ENCODE data around the gene SLC6A12. TPM values are rescaled to one million over a fixed set of nuclear protein-coding genes. Genes with fewer than 3 reads are reported as not detected.

Gene SLC6A12
- total and polyA plus RNA-seq, 4 experiments from 2014 or later = 0.33 to 0.49 TPM; not detected in 2

GRCh38 chr12:209246-209645, 4.7 kb downstream of the SLC6A12 start:
- Mint-ChIP-seq H3K27me3 (peaks cover 43 to 68% of the 10 kb centered on the region in 2 donors), H3K4me3 (no peak overlapping the region)

GRCh38 chr12:208813-209212, 5.1 kb downstream of the SLC6A12 start:
- peaks cover 0 to 1% (median 0%) of the 10 kb centered on the region in 8 donors for H3K9me3 Mint-ChIP-seq
- POLR2A ChIA-PET (ENCODE audit: partially characterized antibody) = no interaction called here
- Histone ChIP-seq H3K27me3 (ENCODE audit: insufficient read depth, low read length) (no peaks in the 10 kb centered on the region), H3K4me1 (ENCODE audit: insufficient read depth, low read length) (no peaks in the 10 kb centered on the region), H3K27ac (ENCODE audit: low read depth, low read length) (no peak overlapping the region), H3K9me3 (ENCODE audit: control insufficient read depth in 1 of 2, low read length in 2 of 2) (no peaks in the 10 kb centered on the region), H3K4me3 (ENCODE audit: low read length in 2 of 2) (no peak overlapping the region), H3K36me3 (ENCODE audit: insufficient read depth, low read length) (no peaks in the 10 kb centered on the region)
- peaks cover 43 to 67% of the 10 kb centered on the region in 2 donors for H3K27me3 Mint-ChIP-seq
- CTCF ChIA-PET (ENCODE audit: partially characterized antibody) = no interaction called here
- H3K4me3 Mint-ChIP-seq = no peak overlapping the region
- no peak for DNase-seq
- no peak overlapping the region for H3K27ac Mint-ChIP-seq
- H3K4me1 Mint-ChIP-seq = no peaks in the 10 kb centered on the region
- intact Hi-C loops (cut with micrococcal nuclease) = no loop called here
- no peaks in the 10 kb centered on the region for H3K36me3 Mint-ChIP-seq

More at GRCh38 chr12:209246-209645, 4.7 kb downstream of the SLC6A12 start:
- no peak for DNase-seq
- H3K4me1 Mint-ChIP-seq = no peaks in the 10 kb centered on the region
- Histone ChIP-seq H3K27me3 (ENCODE audit: insufficient read depth, low read length) (no peaks in the 10 kb centered on the region), H3K36me3 (ENCODE audit: insufficient read depth, low read length) (no peaks in the 10 kb centered on the region), H3K27ac (ENCODE audit: low read depth, low read length) (no peak overlapping the region), H3K9me3 (ENCODE audit: control insufficient read depth in 1 of 2, low read length in 2 of 2) (no peaks in the 10 kb centered on the region), H3K4me3 (ENCODE audit: low read length in 2 of 2) (no peak overlapping the region), H3K4me1 (ENCODE audit: insufficient read depth, low read length) (no peaks in the 10 kb centered on the region)
- H3K36me3 Mint-ChIP-seq = no peaks in the 10 kb centered on the region
- no peak overlapping the region for H3K27ac Mint-ChIP-seq
- intact Hi-C loops (cut with micrococcal nuclease) = no loop called here
- peaks cover 0 to 1% (median 0%) of the 10 kb centered on the region in 8 donors for H3K9me3 Mint-ChIP-seq
- POLR2A ChIA-PET (ENCODE audit: partially characterized antibody) = no interaction called here
- CTCF ChIA-PET (ENCODE audit: partially characterized antibody) = no interaction called here

- intact Hi-C loops (cut with micrococcal nuclease) = no loop called here
- no peak for DNase-seq
- H3K4me3 ChIP-seq (ENCODE audit: low read length in 2 of 2) = no peak overlapping the region
- H3K27me3 ChIP-seq (ENCODE audit: insufficient read depth, low read length) = no peaks in the 10 kb centered on the region
- no peaks in the 10 kb centered on the region for H3K4me1 ChIP-seq (ENCODE audit: insufficient read depth, low read length)
- Mint-ChIP-seq H3K36me3 (no peaks in the 10 kb centered on the region), H3K27me3 (peaks cover 35 to 58% of the 10 kb centered on the region in 2 donors), H3K4me3 (no peak overlapping the region), H3K4me1 (no peaks in the 10 kb centered on the region), H3K27ac (no peak overlapping the region), H3K9me3 (peaks cover 0 to 1% (median 0%) of the 10 kb centered on the region in 8 donors)
- no peaks in the 10 kb centered on the region for H3K36me3 ChIP-seq (ENCODE audit: insufficient read depth, low read length)
- CTCF ChIA-PET (ENCODE audit: partially characterized antibody) = no interaction called here
- POLR2A ChIA-PET (ENCODE audit: partially characterized antibody) = no interaction called here
- H3K27ac ChIP-seq (ENCODE audit: low read depth, low read length) = no peak overlapping the region
- no peaks in the 10 kb centered on the region for H3K9me3 ChIP-seq (ENCODE audit: control insufficient read depth in 1 of 2, low read length in 2 of 2)
These were observed 6.2 kb downstream of the SLC6A12 start for GRCh38 chr12:207804-208203.

- no peaks in the 10 kb centered on the region for H3K36me3 ChIP-seq (ENCODE audit: insufficient read depth, low read length)
- Mint-ChIP-seq H3K4me3 (no peak overlapping the region), H3K27me3 (peaks cover 35 to 62% of the 10 kb centered on the region in 2 donors), H3K27ac (no peak overlapping the region), H3K9me3 (peaks cover 0 to 3% (median 0%) of the 10 kb centered on the region in 8 donors), H3K36me3 (no peaks in the 10 kb centered on the region), H3K4me1 (peaks cover 0 to 2% (median 0%) of the 10 kb centered on the region in 4 donors)
- no peak overlapping the region for H3K4me3 ChIP-seq (ENCODE audit: low read length in 2 of 2)
- intact Hi-C loops (cut with micrococcal nuclease) = no loop called here
- DNase-seq = no peak
- POLR2A ChIA-PET (ENCODE audit: partially characterized antibody) = no interaction called here
- H3K9me3 ChIP-seq (ENCODE audit: control insufficient read depth in 1 of 2, low read length in 2 of 2) = no peaks in the 10 kb centered on the region
- no peaks in the 10 kb centered on the region for H3K27me3 ChIP-seq (ENCODE audit: insufficient read depth, low read length)
- CTCF ChIA-PET (ENCODE audit: partially characterized antibody) = no interaction called here
- H3K4me1 ChIP-seq (ENCODE audit: insufficient read depth, low read length) = no peaks in the 10 kb centered on the region
- no peak overlapping the region for H3K27ac ChIP-seq (ENCODE audit: low read depth, low read length)
These were observed 7.1 kb downstream of the SLC6A12 start for GRCh38 chr12:206746-207440.

GRCh38 chr12:205026-205425, 8.9 kb downstream of the SLC6A12 start:
- Histone ChIP-seq H3K27ac (ENCODE audit: low read depth, low read length) (no peak overlapping the region), H3K36me3 (ENCODE audit: insufficient read depth, low read length) (no peaks in the 10 kb centered on the region), H3K4me3 (ENCODE audit: low read length in 2 of 2) (no peak overlapping the region), H3K4me1 (ENCODE audit: insufficient read depth, low read length) (no peaks in the 10 kb centered on the region), H3K27me3 (ENCODE audit: insufficient read depth, low read length) (no peaks in the 10 kb centered on the region), H3K9me3 (ENCODE audit: control insufficient read depth in 1 of 2, low read length in 2 of 2) (no peaks in the 10 kb centered on the region)
- CTCF ChIA-PET (ENCODE audit: partially characterized antibody) = no interaction called here
- DNase-seq = no peak
- H3K27ac Mint-ChIP-seq = no peak overlapping the region
- H3K36me3 Mint-ChIP-seq = no peaks in the 10 kb centered on the region
- peaks cover 0 to 2% (median 0%) of the 10 kb centered on the region in 4 donors for H3K4me1 Mint-ChIP-seq
- peaks cover 31 to 52% of the 10 kb centered on the region in 2 donors for H3K27me3 Mint-ChIP-seq
- intact Hi-C loops (cut with micrococcal nuclease) = no loop called here
- no peak overlapping the region for H3K4me3 Mint-ChIP-seq
- peaks cover 0 to 3% (median 0%) of the 10 kb centered on the region in 8 donors for H3K9me3 Mint-ChIP-seq
- POLR2A ChIA-PET (ENCODE audit: partially characterized antibody) = no interaction called here

- H3K27me3 Mint-ChIP-seq = peaks cover 33 to 49% of the 10 kb centered on the region in 2 donors
- no peak overlapping the region for H3K4me3 Mint-ChIP-seq
- no peaks in the 10 kb centered on the region for H3K9me3 ChIP-seq (ENCODE audit: control insufficient read depth in 1 of 2, low read length in 2 of 2)
- ChIA-PET CTCF (ENCODE audit: partially characterized antibody) (no interaction called here), POLR2A (ENCODE audit: partially characterized antibody) (no interaction called here)
- H3K4me3 ChIP-seq (ENCODE audit: low read length in 2 of 2) = no peak overlapping the region
- no peaks in the 10 kb centered on the region for H3K4me1 ChIP-seq (ENCODE audit: insufficient read depth, low read length)
- intact Hi-C loops (cut with micrococcal nuclease) = no loop called here
- H3K36me3 Mint-ChIP-seq = no peaks in the 10 kb centered on the region
- peaks cover 0 to 2% (median 0%) of the 10 kb centered on the region in 4 donors for H3K4me1 Mint-ChIP-seq
- no peaks in the 10 kb centered on the region for H3K27me3 ChIP-seq (ENCODE audit: insufficient read depth, low read length)
- no peak for DNase-seq
- H3K36me3 ChIP-seq (ENCODE audit: insufficient read depth, low read length) = no peaks in the 10 kb centered on the region
- H3K27ac ChIP-seq (ENCODE audit: low read depth, low read length) = no peak overlapping the region
- H3K9me3 Mint-ChIP-seq = peaks cover 0 to 3% (median 0%) of the 10 kb centered on the region in 8 donors
- no peak overlapping the region for H3K27ac Mint-ChIP-seq
These were observed 9.7 kb downstream of the SLC6A12 start for GRCh38 chr12:204261-204678.

GRCh38 chr12:203462-204260, 10.3 kb downstream of the SLC6A12 start:
- Mint-ChIP-seq H3K9me3 (peaks cover 0 to 3% (median 0%) of the 10 kb centered on the region in 8 donors), H3K4me3 (no peak overlapping the region), H3K27ac (no peak overlapping the region), H3K4me1 (peaks cover 0 to 2% (median 0%) of the 10 kb centered on the region in 4 donors), H3K27me3 (peaks cover 30 to 46% of the 10 kb centered on the region in 2 donors), H3K36me3 (no peaks in the 10 kb centered on the region)
- ChIA-PET CTCF (ENCODE audit: partially characterized antibody) (no interaction called here), POLR2A (ENCODE audit: partially characterized antibody) (no interaction called here)
- H3K27ac ChIP-seq (ENCODE audit: low read depth, low read length) = no peak overlapping the region
- no peak for DNase-seq
- intact Hi-C loops (cut with micrococcal nuclease) = no loop called here
- H3K4me1 ChIP-seq (ENCODE audit: insufficient read depth, low read length) = no peaks in the 10 kb centered on the region
- no peaks in the 10 kb centered on the region for H3K27me3 ChIP-seq (ENCODE audit: insufficient read depth, low read length)
- H3K36me3 ChIP-seq (ENCODE audit: insufficient read depth, low read length) = no peaks in the 10 kb centered on the region
- no peaks in the 10 kb centered on the region for H3K9me3 ChIP-seq (ENCODE audit: control insufficient read depth in 1 of 2, low read length in 2 of 2)
- H3K4me3 ChIP-seq (ENCODE audit: low read length in 2 of 2) = no peak overlapping the region

All from CD4-positive, alpha-beta memory T cell (primary cell).